Uterus (tissue), 2 donors: ENCODE measurements around the gene FOSL2.

Experiments used
- POLR2A ChIP-seq, 2 donors: fragments of 450-650 bp; IDR thresholded peaks; one replicate each; pipeline ENCODE4 v1.6.1; 2016; ENCODE audit warnings: antibody characterized with exemption in 2 of 2, mild to moderate bottlenecking in 1 of 2, moderate library complexity in 1 of 2
- TF ChIP-seq, protein P1 (sequence below), 4 experiments: fragments of 200-600 bp in 2 of 4; fragments of 450-650 bp in 2 of 4; sonication (generic) in 2 of 4; IDR thresholded peaks; one replicate each; pipeline ENCODE4 v1.5.1; 2016 to 2019; ENCODE audit warnings: antibody characterized with exemption in 4 of 4, mild to moderate bottlenecking in 2 of 4, moderate library complexity in 1 of 4

DNA sequence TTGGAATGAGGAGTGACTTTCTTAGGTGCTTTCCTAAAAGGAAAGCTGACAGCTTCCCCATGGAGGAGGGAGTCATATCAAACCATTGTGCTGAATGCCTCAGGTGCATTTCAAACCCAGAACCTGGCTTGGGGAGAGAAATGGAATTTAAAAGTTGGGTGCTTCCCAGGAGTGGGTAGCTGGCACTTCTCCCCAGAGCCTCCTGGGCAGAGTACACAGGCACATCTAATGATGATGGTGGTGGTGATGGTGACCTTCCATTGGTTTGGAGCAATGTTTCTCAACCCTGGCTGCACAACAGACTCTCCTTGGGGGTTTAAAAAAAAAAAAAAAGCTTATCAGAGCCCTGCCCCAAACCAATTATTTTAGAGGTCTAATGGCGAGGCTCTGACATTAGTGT, 8.3 kb downstream of the FOSL2 start:
- no peak for TF ChIP-seq POLR2A (IDR thresholded peaks at IDR 0.05)
- TF ChIP-seq, protein P1, sequence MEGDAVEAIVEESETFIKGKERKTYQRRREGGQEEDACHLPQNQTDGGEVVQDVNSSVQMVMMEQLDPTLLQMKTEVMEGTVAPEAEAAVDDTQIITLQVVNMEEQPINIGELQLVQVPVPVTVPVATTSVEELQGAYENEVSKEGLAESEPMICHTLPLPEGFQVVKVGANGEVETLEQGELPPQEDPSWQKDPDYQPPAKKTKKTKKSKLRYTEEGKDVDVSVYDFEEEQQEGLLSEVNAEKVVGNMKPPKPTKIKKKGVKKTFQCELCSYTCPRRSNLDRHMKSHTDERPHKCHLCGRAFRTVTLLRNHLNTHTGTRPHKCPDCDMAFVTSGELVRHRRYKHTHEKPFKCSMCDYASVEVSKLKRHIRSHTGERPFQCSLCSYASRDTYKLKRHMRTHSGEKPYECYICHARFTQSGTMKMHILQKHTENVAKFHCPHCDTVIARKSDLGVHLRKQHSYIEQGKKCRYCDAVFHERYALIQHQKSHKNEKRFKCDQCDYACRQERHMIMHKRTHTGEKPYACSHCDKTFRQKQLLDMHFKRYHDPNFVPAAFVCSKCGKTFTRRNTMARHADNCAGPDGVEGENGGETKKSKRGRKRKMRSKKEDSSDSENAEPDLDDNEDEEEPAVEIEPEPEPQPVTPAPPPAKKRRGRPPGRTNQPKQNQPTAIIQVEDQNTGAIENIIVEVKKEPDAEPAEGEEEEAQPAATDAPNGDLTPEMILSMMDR (IDR thresholded peaks at IDR 0.05) = no peak
